Femur (tissue), 1 donor: Measurements from ENCODE around the gene CCDC198.

Experiments
- DNase-seq: peaks from one replicate; pipeline ENCODE4 v3.0.0-alpha.2; 2017

The CCDC198 gene

GRCh38 chr14:57462551-57462950 lies 31.1 kb downstream of the CCDC198 start:
- DNase-seq: no peak

- DNase-seq: no peak
These were observed 31.8 kb downstream of the CCDC198 start for GRCh38 chr14:57461777-57462320.

- no peak for DNase-seq
These were observed 57.7 kb downstream of the CCDC198 start for GRCh38 chr14:57435923-57436322.

GRCh38 chr14:57420986-57421385 lies 72.7 kb downstream of the CCDC198 start:
- no peak for DNase-seq

- no peak for DNase-seq
These were observed 73.6 kb downstream of the CCDC198 start for GRCh38 chr14:57420033-57420432.
